DOHH2 (cell line): ENCODE results near the gene PCDHA13.

Experiments used
- H3F3A ChIP-seq: fragments of 200-600 bp; sonication (generic), shearing (Covaris generic); 2 replicates; pipeline ENCODE4 v1.6.0; 2016; ENCODE audit warnings: antibody characterized with exemption, mild to moderate bottlenecking; ENCODE audit not compliant: control insufficient read depth, insufficient read depth
- H3K27ac ChIP-seq: fragments of 200-600 bp; sonication (generic); 2 replicates; pipeline ENCODE4 v1.5.1; 2014; ENCODE audit warnings: low read depth, mild to moderate bottlenecking, low read length, moderate library complexity
- H3K27me3 ChIP-seq: fragments of 200-600 bp; sonication (generic); 2 replicates; pipeline ENCODE4 v1.6.1; 2014; ENCODE audit warnings: mild to moderate bottlenecking, low read length, mixed read lengths; ENCODE audit not compliant: control insufficient read depth
- H3K36me3 ChIP-seq: fragments of 200-600 bp; sonication (generic); 2 replicates; pipeline ENCODE4 v1.6.1; 2014; ENCODE audit warnings: mild to moderate bottlenecking, low read length, moderate library complexity, mixed read lengths; ENCODE audit not compliant: control insufficient read depth
- H3K4me1 ChIP-seq: fragments of 200-600 bp; sonication (generic); 2 replicates; pipeline ENCODE4 v1.6.1; 2014; ENCODE audit warnings: mild to moderate bottlenecking, low read length, mixed read lengths; ENCODE audit not compliant: control insufficient read depth
- H3K4me2 ChIP-seq: fragments of 200-600 bp; sonication (generic); 2 replicates; pipeline ENCODE4 v1.6.0; 2014; ENCODE audit warnings: mild to moderate bottlenecking, low read length, moderate library complexity
- H3K4me3 ChIP-seq: fragments of 200-600 bp; sonication (generic); 2 replicates; pipeline ENCODE4 v1.5.1; 2014; ENCODE audit warnings: mild to moderate bottlenecking, low read length, mixed read lengths
- H3K79me2 ChIP-seq: fragments of 200-600 bp; sonication (generic); 2 replicates; pipeline ENCODE4 v1.6.1; 2014; ENCODE audit warnings: mild to moderate bottlenecking, low read length, mixed read lengths; ENCODE audit not compliant: control insufficient read depth
- H3K9me2 ChIP-seq: fragments of 200-600 bp; sonication (generic); replicated peaks from 2 replicates; pipeline ENCODE4 v1.6.1; 2014; ENCODE audit warnings: mild to moderate bottlenecking, low read length, mixed read lengths; ENCODE audit not compliant: control insufficient read depth
- H3K9me3 ChIP-seq: fragments of 200-600 bp; sonication (generic); 2 replicates; pipeline ENCODE4 v1.6.1; 2014; ENCODE audit warnings: antibody characterized with exemption, low read length, mixed read lengths; ENCODE audit not compliant: control insufficient read depth, insufficient read depth
- H4K20me1 ChIP-seq: fragments of 200-600 bp; sonication (generic); 2 replicates; pipeline ENCODE4 v1.6.0; 2014; ENCODE audit warnings: low read depth, mild to moderate bottlenecking, antibody characterized with exemption, low read length, moderate library complexity; ENCODE audit not compliant: control insufficient read depth, insufficient read depth
- EZH2phosphoT487 ChIP-seq: fragments of 200-600 bp; sonication (generic); IDR thresholded peaks from 2 replicates; pipeline ENCODE4 v1.6.1; 2017; ENCODE audit warnings: borderline replicate concordance, mild to moderate bottlenecking, antibody characterized with exemption, low read length, moderate library complexity, mixed read lengths
- TF ChIP-seq, protein P1 (sequence below): fragments of 200-600 bp; sonication (generic); IDR thresholded peaks from one replicate; pipeline ENCODE4 v1.5.1; 2014; ENCODE audit warnings: antibody characterized with exemption, mild to moderate bottlenecking, low read depth, low read length; ENCODE audit not compliant: poor library complexity, severe bottlenecking

The PCDHA13 gene

DNA sequence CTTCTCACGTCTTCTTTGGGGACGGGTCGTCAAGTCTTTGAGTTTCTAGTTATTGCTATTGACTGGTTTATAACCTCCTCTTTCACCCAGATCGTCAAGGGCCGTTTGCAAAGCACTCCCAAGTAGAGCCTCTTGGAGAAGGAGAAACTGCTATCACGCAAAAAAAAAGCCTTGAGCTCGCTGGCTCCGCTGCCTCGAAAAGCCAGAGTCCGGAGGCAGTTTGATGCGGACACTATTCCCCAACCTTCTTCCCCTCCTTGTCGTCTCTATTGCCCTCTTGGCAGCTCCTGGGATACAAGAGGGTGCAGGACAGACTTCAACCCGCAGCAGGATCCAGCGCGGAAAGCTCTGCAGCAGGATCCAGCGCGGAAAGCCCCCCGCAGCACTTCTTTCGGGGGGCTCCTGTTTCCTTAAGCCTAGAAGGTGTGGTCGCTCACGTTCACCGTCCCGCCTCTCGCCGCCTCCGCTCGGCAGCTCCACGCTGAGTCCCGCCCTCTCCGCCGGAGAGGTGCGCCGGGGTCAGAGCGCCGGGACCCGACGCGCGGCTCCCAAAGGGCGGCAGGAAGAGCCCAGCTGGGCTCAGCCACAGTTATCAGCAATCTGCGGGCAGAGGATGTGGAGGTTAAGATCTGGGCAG lies 44.0 kb downstream of the PCDHA13 start, which contains the start of gene PCDHAC1:
Gene PCDHAC1, plus strand, starts transcription at position 494 of the 637 bp plus-strand sequence. CDS start 594 bp downstream, outside the sequence.
- Histone ChIP-seq H3K9me3 (no peaks in the 10 kb centered on the region), H3K9me2 (no peaks in the 10 kb centered on the region), H3K4me2 (no peak within 1 kb of the TSS), H3K4me3 (no peak within 1 kb of the TSS), H3K79me2 (no peaks in the 10 kb centered on the region), H3K27ac (no peak within 1 kb of the TSS), H3K36me3 (no peaks in the 10 kb centered on the region), H3K27me3 (no peaks in the 10 kb centered on the region), H3F3A (no peaks in the 10 kb centered on the region), H4K20me1 (no peaks in the 10 kb centered on the region), H3K4me1 (no peaks in the 10 kb centered on the region)
- TF ChIP-seq EZH2phosphoT487: no peak
- TF ChIP-seq, protein P1, sequence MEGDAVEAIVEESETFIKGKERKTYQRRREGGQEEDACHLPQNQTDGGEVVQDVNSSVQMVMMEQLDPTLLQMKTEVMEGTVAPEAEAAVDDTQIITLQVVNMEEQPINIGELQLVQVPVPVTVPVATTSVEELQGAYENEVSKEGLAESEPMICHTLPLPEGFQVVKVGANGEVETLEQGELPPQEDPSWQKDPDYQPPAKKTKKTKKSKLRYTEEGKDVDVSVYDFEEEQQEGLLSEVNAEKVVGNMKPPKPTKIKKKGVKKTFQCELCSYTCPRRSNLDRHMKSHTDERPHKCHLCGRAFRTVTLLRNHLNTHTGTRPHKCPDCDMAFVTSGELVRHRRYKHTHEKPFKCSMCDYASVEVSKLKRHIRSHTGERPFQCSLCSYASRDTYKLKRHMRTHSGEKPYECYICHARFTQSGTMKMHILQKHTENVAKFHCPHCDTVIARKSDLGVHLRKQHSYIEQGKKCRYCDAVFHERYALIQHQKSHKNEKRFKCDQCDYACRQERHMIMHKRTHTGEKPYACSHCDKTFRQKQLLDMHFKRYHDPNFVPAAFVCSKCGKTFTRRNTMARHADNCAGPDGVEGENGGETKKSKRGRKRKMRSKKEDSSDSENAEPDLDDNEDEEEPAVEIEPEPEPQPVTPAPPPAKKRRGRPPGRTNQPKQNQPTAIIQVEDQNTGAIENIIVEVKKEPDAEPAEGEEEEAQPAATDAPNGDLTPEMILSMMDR: no peak

- H3K4me2 ChIP-seq: no peak overlapping the region
Observed at GRCh38 chr5:140926443-140927227, 44.7 kb downstream of the PCDHA13 start.

DNA sequence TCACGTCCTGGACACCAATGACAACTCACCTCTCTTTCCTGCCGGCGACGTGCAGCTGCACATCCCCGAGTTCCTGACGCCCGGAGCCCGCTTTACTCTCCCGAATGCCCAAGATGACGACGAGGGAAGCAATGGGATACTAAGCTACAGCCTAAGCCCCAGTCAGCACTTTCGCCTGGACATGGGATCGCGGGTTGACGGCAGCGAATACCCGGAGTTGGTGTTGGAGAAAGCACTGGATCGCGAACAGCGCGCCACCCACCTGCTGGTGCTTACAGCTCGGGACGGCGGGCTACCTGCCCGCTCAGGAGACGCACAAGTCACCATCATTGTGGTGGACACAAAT lies 45.3 kb downstream of the PCDHA13 start:
- Histone ChIP-seq H3K79me2 (no peaks in the 10 kb centered on the region), H3K4me3 (no peak overlapping the region), H3K9me2 (no peaks in the 10 kb centered on the region), H3K4me2 (no peak overlapping the region), H4K20me1 (no peaks in the 10 kb centered on the region), H3K27me3 (no peaks in the 10 kb centered on the region), H3K9me3 (no peaks in the 10 kb centered on the region), H3K4me1 (no peaks in the 10 kb centered on the region), H3K27ac (no peak overlapping the region), H3F3A (no peaks in the 10 kb centered on the region), H3K36me3 (no peaks in the 10 kb centered on the region)
- no peak for TF ChIP-seq EZH2phosphoT487
- TF ChIP-seq, protein P1: no peak

More at GRCh38 chr5:140926443-140927227, 44.7 kb downstream of the PCDHA13 start:
- TF ChIP-seq, protein P1: no peak
- TF ChIP-seq EZH2phosphoT487: no peak
- Histone ChIP-seq H3K4me1 (no peaks in the 10 kb centered on the region), H3K36me3 (no peaks in the 10 kb centered on the region), H3F3A (no peaks in the 10 kb centered on the region), H4K20me1 (no peaks in the 10 kb centered on the region), H3K79me2 (no peaks in the 10 kb centered on the region), H3K9me2 (no peaks in the 10 kb centered on the region), H3K27ac (no peak overlapping the region), H3K27me3 (no peaks in the 10 kb centered on the region), H3K9me3 (no peaks in the 10 kb centered on the region), H3K4me3 (no peak overlapping the region)
